Measurements from ENCODE around the gene MFAP1. TPM values are rescaled to one million over a fixed set of nuclear protein-coding genes. Genes with fewer than 3 reads are reported as not detected.
"Not testable (repeated sequence)": the region's sequence is repeated elsewhere in the genome, so short reads cannot be mapped to it uniquely, and the experiment has no call there.

The MFAP1 gene
- total RNA-seq, 1 donor from 2014 or later: 37.4 TPM

DNA sequence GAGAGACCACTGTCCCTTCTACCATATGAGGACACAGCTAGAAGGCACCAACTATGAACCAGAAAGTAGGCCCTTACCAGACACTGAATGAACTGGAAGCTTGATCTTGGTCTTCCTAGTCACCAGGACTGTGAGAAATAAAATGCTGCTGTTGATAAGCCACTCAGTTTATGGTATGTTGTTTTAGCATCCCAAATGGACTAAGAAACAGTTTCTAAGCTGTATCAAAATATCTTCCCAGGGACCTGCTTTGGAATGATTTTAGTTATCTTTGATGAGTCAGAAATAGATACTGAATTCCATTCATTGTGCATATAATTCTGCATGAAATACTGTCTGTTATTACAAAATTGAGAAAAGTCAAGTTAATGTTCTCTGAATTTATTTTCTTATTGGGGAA is 20.9 kb upstream of the MFAP1 start:
- Mint-ChIP-seq H3K36me3 (no peaks in the 10 kb centered on the region), H3K27me3 (no peaks in the 10 kb centered on the region), H3K9me3 (no peaks in the 10 kb centered on the region), H3K4me1 (ENCODE audit: unreplicated experiment) (no peaks in the 10 kb centered on the region), H3K4me3 (no peak overlapping the region), H3K27ac (no peak overlapping the region)
- TF ChIP-seq, protein P1, sequence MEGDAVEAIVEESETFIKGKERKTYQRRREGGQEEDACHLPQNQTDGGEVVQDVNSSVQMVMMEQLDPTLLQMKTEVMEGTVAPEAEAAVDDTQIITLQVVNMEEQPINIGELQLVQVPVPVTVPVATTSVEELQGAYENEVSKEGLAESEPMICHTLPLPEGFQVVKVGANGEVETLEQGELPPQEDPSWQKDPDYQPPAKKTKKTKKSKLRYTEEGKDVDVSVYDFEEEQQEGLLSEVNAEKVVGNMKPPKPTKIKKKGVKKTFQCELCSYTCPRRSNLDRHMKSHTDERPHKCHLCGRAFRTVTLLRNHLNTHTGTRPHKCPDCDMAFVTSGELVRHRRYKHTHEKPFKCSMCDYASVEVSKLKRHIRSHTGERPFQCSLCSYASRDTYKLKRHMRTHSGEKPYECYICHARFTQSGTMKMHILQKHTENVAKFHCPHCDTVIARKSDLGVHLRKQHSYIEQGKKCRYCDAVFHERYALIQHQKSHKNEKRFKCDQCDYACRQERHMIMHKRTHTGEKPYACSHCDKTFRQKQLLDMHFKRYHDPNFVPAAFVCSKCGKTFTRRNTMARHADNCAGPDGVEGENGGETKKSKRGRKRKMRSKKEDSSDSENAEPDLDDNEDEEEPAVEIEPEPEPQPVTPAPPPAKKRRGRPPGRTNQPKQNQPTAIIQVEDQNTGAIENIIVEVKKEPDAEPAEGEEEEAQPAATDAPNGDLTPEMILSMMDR (conservative IDR thresholded peaks at IDR 0.05): no peak
- no peak for DNase-seq (ENCODE audit: extremely low spot score, unreplicated experiment)

DNA sequence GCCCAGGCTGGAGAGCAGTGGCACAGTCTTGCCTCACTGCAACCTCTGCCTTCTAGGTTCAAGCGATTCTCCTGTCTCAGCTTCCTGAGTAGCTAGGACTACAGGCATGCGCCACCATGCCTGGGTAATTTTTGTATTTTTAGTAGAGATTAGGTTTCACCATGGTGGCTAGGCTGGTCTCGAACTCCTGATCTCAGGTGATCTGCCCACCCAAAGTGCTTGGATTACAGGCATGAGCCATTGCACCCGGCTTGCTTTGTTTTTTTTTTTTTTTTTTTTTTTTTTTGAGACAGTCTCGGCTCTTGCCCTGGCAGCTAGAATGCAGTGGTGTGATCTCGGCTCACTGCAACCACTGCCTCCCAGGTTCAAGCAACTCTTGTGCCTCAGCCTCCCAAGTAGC is 8.0 kb upstream of the MFAP1 start:
- H3K36me3 Mint-ChIP-seq: peaks cover 10% of the 10 kb centered on the region
- H3K4me3 Mint-ChIP-seq; H3K9me3 Mint-ChIP-seq; H3K27me3 Mint-ChIP-seq; DNase-seq (ENCODE audit: extremely low spot score, unreplicated experiment); H3K27ac Mint-ChIP-seq; H3K4me1 Mint-ChIP-seq (ENCODE audit: unreplicated experiment): not testable (repeated sequence)

DNA sequence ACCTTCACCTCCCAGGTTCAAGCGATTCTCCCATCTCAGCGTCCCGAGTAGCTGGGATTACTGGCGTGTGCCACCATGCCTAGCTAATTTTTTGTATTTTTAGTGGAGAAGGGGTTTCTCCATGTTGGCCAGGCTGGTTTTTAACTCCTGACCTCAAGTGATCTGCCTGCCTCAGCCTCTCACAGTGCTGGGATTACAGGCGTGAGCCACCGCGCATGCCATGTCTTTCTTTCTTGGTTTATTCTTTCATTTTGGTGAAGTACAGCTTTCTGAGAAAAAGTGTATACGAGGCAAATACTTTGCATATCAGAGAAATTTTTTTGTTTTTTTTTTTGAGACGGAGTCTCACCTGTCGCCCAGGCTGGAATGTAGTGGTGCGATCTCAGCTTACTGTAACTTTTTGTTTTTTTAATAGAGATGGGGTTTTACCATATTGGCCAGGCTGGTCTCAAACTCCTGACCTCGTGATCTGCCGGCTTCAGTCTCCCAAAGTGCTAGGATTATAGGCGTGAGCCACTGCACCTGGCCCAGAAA is 7.1 kb upstream of the MFAP1 start:
- DNase-seq (ENCODE audit: extremely low spot score, unreplicated experiment); H3K9me3 Mint-ChIP-seq; H3K27me3 Mint-ChIP-seq; H3K4me1 Mint-ChIP-seq (ENCODE audit: unreplicated experiment); H3K27ac Mint-ChIP-seq; H3K4me3 Mint-ChIP-seq: not testable (repeated sequence)
- H3K36me3 Mint-ChIP-seq: peaks cover 10% of the 10 kb centered on the region

DNA sequence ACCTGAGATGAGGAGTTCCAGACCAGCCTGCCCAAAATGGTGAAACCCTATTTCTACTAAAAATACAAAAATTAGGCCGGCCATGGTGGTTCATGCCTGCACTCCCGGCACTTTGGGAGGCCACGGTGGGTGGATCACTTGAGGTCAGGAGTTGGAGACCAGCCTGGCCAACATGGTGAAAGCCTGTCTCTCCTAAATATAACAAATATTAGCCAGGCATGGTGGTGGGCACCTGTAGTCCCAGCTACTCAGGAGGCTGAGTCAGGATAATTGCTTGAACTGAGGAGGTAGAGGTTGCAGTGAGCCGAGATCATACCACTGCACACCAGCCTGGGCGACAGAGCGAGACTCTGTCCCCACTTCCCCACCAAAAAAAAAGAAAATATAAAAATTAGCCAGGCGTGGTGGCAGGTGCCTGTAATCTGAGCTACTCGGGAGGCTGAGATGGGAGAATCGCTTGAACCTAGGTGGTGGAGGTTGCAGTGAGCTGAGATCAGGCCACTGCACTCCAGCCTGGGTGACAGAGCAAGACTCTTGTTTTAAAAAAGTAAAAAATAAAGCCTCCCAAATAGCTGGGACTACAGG is 6.3 kb upstream of the MFAP1 start:
- H3K4me1 Mint-ChIP-seq (ENCODE audit: unreplicated experiment); H3K9me3 Mint-ChIP-seq; H3K36me3 Mint-ChIP-seq; H3K4me3 Mint-ChIP-seq; H3K27me3 Mint-ChIP-seq; DNase-seq (ENCODE audit: extremely low spot score, unreplicated experiment); H3K27ac Mint-ChIP-seq: not testable (repeated sequence)

DNA sequence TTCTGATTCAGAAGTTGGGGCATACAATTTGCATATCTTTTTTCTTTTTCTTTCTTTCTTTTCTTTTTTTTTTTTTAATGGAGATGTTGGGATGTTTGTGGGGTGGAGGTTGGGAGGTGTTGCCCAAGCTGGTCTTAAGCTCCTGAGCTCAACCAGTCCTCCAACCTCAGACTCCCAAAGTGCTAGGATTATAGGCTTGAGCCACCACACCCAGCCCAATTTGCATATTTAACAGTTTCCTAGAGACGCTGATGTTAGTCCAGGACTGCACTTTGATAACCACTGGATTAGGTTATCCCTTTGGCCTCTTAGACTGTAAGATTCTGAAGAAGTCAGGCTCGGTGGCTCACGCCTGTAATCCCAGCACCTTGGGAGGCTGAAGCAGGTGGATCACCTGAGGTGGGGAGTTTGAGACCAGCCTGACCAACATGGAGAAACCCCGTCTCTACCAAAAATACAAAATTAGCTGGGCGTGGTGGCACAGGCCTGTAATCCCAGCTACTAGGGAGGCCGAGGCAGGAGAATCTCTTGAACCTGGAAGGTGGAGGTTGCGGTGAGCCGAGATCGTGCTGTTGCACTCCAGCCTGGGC is 5.6 kb upstream of the MFAP1 start:
- DNase-seq (ENCODE audit: extremely low spot score, unreplicated experiment); H3K9me3 Mint-ChIP-seq; H3K27ac Mint-ChIP-seq; H3K27me3 Mint-ChIP-seq; H3K36me3 Mint-ChIP-seq; H3K4me3 Mint-ChIP-seq; H3K4me1 Mint-ChIP-seq (ENCODE audit: unreplicated experiment): not testable (repeated sequence)

DNA sequence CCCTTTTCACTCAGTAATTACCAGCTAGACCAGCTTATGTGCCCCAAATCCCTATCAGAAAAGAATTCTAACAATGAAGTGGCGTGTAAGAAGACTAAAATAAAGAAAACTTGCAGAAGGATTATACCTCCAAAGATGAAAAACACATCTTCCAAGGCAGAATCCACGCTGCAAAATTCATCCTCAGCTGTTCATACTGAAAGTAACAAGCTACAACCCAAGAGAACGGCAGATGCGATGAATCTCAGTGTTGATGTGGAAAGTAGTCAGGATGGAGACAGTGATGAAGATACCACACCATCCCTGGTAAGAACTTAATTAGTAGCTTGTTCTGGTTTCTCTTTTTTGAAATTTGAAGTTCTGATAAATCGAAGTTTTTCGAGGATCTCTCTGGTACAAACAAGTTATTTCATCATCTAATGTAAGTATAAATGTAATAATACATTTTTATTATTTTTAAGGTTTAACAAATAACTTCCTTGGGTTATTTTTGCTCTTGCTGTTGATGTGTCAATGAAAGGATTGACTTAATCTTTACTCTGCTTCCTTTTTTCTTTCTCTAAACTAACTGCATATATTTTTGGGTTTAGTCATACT is 3.7 kb upstream of the MFAP1 start:
- DNase-seq (ENCODE audit: extremely low spot score, unreplicated experiment): no peak
- Mint-ChIP-seq H3K36me3 (peaks cover 5% of the 10 kb centered on the region), H3K4me3 (peak overlapping the region; percentile 88), H3K4me1 (ENCODE audit: unreplicated experiment) (peaks cover 16% of the 10 kb centered on the region), H3K27me3 (no peaks in the 10 kb centered on the region), H3K9me3 (peaks cover 5% of the 10 kb centered on the region), H3K27ac (peak overlapping the region; percentile 39)
- TF ChIP-seq, protein P1 (conservative IDR thresholded peaks at IDR 0.05): no peak

DNA sequence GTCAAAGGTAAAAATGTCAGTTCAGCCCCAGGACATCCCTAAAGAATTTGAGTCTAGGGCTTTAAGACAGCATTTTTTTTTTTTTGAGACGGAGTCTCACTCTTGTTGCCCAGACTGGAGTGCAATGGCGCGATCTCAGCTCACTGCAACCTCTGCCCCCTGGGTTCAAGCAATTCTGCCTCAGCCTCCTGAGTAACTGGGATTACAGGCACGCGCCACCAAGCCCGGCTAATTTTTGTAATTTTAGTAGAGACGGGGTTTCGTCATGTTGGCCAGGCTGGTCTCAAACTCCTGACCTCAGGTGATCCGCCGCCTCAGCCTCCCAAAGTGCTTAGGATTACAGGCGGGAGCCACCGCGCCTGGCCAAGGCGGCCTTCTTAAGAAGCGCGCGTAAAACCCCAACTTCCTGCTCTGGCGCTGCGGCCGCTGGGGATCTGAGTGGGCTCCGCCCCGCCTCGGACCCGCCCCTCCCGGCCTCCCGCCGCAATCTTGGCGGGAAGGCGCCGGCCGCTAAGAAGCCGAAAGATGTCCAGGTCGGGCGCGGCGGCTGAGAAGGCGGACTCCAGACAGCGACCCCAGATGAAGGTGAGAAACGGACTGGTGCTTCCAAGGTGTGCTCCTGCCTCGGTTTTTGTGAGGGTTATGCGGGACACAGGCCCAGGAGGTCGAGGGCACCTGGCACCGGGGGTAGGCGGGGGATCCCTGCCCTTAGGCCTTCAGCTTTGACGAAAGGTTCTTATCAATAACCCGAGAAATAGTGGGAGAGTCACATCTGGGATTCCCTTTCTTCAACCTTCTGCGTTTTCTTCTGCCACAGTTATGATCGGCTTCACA is 2.2 kb upstream of the MFAP1 start, which contains the start of gene WDR76:
Gene WDR76 (plus strand): TSS at position 495 of the 834 bp plus-strand sequence. CDS start 31 bp downstream, at position 526.
- peaks cover 7% of the 10 kb centered on the region for H3K36me3 Mint-ChIP-seq
- peaks cover 19% of the 10 kb centered on the region for H3K4me1 Mint-ChIP-seq (ENCODE audit: unreplicated experiment)
- H3K4me3 Mint-ChIP-seq: peak within 1 kb of the TSS; percentile 88
- peak; percentile 80 for DNase-seq (ENCODE audit: extremely low spot score, unreplicated experiment)
- no peaks in the 10 kb centered on the region for H3K27me3 Mint-ChIP-seq
- H3K9me3 Mint-ChIP-seq: peaks cover 5% of the 10 kb centered on the region
- H3K27ac Mint-ChIP-seq: peak within 1 kb of the TSS; percentile 75
- TF ChIP-seq, protein P1 (conservative IDR thresholded peaks at IDR 0.05): no peak
